ENCODE measurements around the gene MT1G. TPM values are rescaled to one million over a fixed set of nuclear protein-coding genes. Genes with fewer than 3 reads are reported as not detected.

MT1G gene
- total and polyA plus RNA-seq, 9 of the 15 experiments (the other 6 are each of a cell fraction or from before 2014, with no cell fraction given): 0.28 to 1.7 (median 0.69) TPM; not detected in 4

DNA sequence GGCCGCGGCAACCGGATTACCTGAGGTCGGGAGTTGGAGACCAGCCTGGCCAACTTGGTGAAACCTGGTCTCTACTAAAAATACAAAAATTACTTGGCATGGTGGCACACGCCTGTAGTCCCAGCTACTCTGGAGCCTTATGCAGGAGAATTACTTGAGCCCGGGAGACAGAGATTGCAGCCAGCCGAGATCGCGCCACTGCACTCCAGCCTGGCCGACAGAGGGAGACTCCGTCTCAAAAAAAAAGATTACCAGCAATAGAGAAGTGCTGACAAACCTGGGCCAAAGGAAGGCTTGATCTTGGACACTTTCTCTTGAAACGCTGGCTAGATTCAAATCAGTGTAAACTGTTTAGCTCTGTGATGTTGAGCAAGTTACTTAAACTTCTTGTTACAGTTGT, 6.1 kb upstream of the MT1G start:
- 24% methylated on average over 12 of the region's 12 CpGs for WGBS (ENCODE audit: insufficient coverage, low coverage, missing lambda C conversion rate)
- no peaks in the 10 kb centered on the region for H3K79me2 ChIP-seq (ENCODE audit: control insufficient read depth, insufficient read depth, low read length)
- no peak overlapping the region for H3K27ac ChIP-seq (ENCODE audit: extremely low read depth, low read depth, low read length)
- POLR2A ChIA-PET: no interaction called here
- intact Hi-C loops (cut with micrococcal nuclease) (loop anchor here (1.0 kb wide), 1 partner anchor 28 kb away; no protein-coding TSS in a partner anchor), in situ Hi-C loops (cut with MboI) (no loop called here)
- peak; percentile 32 for FAIRE-seq
- peak; percentile 87 for ATAC-seq
- H3K9me3 ChIP-seq (replicated peaks; ENCODE audit: control insufficient read depth, insufficient read depth, low read depth, low read length): no peaks in the 10 kb centered on the region
- H3K9me1 ChIP-seq (ENCODE audit: control insufficient read depth, insufficient read depth, low read length): no peaks in the 10 kb centered on the region
- peaks cover 7% of the 10 kb centered on the region; the same call in 1 of the 2 replicates for H4K20me1 ChIP-seq (replicated peaks; ENCODE audit: control insufficient read depth, insufficient read depth, low read length)
- CTCF ChIA-PET (ENCODE audit: low intra/inter-chr PET ratio): interaction anchor here (0.8 to 1.9 kb wide), 4 partner anchors 28 to 160 kb away, joined by 3 to 17 read pairs (median 8); no protein-coding TSS in a partner anchor
- DNase-seq (ENCODE audit: extremely low read depth in 1 of 4, low spot score in 3 of 4): peak in 1 of 4 experiments; percentile 51
- H3K36me3 ChIP-seq (ENCODE audit: control insufficient read depth, insufficient read depth, low read length): no peaks in the 10 kb centered on the region
- H2AFZ ChIP-seq (ENCODE audit: low read depth, low read length): no peak overlapping the region
- peaks cover 0 to 11% of the 10 kb centered on the region in 2 experiments; a peak in 1 of 5 replicates for H3K4me1 ChIP-seq (replicated peaks in 1 of 2; ENCODE audit: control insufficient read depth in 2 of 2, insufficient read depth in 2 of 2, low read length in 2 of 2)
- H3K4me3 ChIP-seq: no peak overlapping the region
- BruUV-seq (replicated peaks): no TSS peak
- no peak overlapping the region for H3K9ac ChIP-seq (ENCODE audit: insufficient read depth in 1 of 2, low read depth in 2 of 2, low read length in 2 of 2)
- H3K27me3 ChIP-seq (ENCODE audit: control insufficient read depth in 2 of 2, insufficient read depth in 2 of 2, low read length in 2 of 2): peaks cover 33 to 54% of the 10 kb centered on the region in 2 experiments
- no peak overlapping the region for H3K4me2 ChIP-seq (ENCODE audit: insufficient read depth, low read length)
- no peak for TF ChIP-seq JUNB (CRISPR knock-in tag; conservative IDR thresholded peaks at IDR 0.05)
- TF ChIP-seq, protein P1, sequence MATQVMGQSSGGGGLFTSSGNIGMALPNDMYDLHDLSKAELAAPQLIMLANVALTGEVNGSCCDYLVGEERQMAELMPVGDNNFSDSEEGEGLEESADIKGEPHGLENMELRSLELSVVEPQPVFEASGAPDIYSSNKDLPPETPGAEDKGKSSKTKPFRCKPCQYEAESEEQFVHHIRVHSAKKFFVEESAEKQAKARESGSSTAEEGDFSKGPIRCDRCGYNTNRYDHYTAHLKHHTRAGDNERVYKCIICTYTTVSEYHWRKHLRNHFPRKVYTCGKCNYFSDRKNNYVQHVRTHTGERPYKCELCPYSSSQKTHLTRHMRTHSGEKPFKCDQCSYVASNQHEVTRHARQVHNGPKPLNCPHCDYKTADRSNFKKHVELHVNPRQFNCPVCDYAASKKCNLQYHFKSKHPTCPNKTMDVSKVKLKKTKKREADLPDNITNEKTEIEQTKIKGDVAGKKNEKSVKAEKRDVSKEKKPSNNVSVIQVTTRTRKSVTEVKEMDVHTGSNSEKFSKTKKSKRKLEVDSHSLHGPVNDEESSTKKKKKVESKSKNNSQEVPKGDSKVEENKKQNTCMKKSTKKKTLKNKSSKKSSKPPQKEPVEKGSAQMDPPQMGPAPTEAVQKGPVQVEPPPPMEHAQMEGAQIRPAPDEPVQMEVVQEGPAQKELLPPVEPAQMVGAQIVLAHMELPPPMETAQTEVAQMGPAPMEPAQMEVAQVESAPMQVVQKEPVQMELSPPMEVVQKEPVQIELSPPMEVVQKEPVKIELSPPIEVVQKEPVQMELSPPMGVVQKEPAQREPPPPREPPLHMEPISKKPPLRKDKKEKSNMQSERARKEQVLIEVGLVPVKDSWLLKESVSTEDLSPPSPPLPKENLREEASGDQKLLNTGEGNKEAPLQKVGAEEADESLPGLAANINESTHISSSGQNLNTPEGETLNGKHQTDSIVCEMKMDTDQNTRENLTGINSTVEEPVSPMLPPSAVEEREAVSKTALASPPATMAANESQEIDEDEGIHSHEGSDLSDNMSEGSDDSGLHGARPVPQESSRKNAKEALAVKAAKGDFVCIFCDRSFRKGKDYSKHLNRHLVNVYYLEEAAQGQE (IDR thresholded peaks at IDR 0.05; ENCODE audit: borderline replicate concordance): peak; percentile 63; the same call in 1 of the 2 replicates
- TF ChIP-seq, protein P1 (CRISPR knock-in tag; IDR thresholded peaks at IDR 0.05; ENCODE audit: low read depth): no peak
- TF ChIP-seq, protein P2, sequence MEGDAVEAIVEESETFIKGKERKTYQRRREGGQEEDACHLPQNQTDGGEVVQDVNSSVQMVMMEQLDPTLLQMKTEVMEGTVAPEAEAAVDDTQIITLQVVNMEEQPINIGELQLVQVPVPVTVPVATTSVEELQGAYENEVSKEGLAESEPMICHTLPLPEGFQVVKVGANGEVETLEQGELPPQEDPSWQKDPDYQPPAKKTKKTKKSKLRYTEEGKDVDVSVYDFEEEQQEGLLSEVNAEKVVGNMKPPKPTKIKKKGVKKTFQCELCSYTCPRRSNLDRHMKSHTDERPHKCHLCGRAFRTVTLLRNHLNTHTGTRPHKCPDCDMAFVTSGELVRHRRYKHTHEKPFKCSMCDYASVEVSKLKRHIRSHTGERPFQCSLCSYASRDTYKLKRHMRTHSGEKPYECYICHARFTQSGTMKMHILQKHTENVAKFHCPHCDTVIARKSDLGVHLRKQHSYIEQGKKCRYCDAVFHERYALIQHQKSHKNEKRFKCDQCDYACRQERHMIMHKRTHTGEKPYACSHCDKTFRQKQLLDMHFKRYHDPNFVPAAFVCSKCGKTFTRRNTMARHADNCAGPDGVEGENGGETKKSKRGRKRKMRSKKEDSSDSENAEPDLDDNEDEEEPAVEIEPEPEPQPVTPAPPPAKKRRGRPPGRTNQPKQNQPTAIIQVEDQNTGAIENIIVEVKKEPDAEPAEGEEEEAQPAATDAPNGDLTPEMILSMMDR (IDR thresholded peaks at IDR 0.05 in 2 of 3, conservative IDR thresholded peaks at IDR 0.05 in 1 of 3; ENCODE audit: insufficient read depth in 2 of 3, low read depth in 1 of 3, low read length in 3 of 3): peak; percentile 70 to 73 (median 73)
- TF ChIP-seq, protein P3, sequence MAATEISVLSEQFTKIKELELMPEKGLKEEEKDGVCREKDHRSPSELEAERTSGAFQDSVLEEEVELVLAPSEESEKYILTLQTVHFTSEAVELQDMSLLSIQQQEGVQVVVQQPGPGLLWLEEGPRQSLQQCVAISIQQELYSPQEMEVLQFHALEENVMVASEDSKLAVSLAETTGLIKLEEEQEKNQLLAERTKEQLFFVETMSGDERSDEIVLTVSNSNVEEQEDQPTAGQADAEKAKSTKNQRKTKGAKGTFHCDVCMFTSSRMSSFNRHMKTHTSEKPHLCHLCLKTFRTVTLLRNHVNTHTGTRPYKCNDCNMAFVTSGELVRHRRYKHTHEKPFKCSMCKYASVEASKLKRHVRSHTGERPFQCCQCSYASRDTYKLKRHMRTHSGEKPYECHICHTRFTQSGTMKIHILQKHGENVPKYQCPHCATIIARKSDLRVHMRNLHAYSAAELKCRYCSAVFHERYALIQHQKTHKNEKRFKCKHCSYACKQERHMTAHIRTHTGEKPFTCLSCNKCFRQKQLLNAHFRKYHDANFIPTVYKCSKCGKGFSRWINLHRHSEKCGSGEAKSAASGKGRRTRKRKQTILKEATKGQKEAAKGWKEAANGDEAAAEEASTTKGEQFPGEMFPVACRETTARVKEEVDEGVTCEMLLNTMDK (IDR thresholded peaks at IDR 0.05; ENCODE audit: borderline replicate concordance, insufficient read depth, low read depth, low read length, poor library complexity, severe bottlenecking): peak; percentile 52
- no peak for TF ChIP-seq HNRNPUL1 (IDR thresholded peaks at IDR 0.05; ENCODE audit: low read length)
- TF ChIP-seq HDAC2 (IDR thresholded peaks at IDR 0.05): no peak
- no peak for TF ChIP-seq SP1 (CRISPR knock-in tag; IDR thresholded peaks at IDR 0.05)
- peak; percentile 60 to 76 for TF ChIP-seq RAD21 (CRISPR knock-in tag; conservative IDR thresholded peaks at IDR 0.05 in 1 of 2, IDR thresholded peaks at IDR 0.05 in 1 of 2)
- peak; percentile 40 for TF ChIP-seq ZFP36 (IDR thresholded peaks at IDR 0.05; ENCODE audit: low read depth, low read length, partially characterized antibody)

Measured in K562 (cell line).